ENCODE data around the gene CDS2. TPM values are rescaled to one million over a fixed set of nuclear protein-coding genes. Genes with fewer than 3 reads are reported as not detected.

The CDS2 gene
- total RNA-seq, 1 experiment from 2014 or later: 25.7 TPM

DNA sequence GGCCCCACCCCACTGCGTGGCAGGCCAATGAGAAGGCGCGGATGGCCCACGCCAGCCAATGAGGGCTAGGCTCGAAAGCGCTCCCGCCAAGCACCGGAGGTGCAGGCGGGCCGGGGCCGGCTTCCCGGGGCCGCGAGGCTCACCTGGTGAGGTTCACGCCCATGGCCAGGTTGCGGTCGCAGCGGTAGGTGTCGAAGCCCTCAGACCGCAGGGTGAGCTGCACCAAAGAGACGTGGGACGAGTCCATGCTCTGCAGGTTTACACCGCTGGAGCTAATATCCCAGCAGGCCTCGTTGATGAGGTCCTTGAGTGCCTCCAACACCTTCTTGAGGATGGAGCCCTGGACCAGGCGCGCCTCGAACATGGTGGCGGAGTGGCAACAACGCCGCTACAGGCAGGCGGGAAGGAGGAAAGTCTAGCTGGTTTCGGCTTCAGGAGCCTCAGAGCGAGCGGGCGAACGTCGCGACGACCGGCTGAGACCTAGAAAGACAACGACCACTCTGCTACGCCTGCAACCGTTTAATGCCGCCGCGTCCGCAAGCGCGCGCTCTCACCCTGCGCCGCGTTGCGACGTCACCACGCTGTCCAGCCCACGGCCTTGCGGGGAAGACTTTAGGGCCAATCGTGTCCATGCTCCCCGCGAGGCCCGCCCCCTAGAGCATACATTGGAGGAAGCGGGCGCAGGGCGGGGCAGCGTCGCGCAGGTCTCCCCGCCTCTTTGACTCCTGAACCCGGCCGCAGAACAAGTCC lies 7.2 kb upstream of the CDS2 start, which contains the start of gene PCNA:
TSS of gene PCNA (minus strand) at position 524 of the 750 bp plus-strand sequence. CDS start at position 364, 160 bp downstream.
- peak within 1 kb of the TSS; percentile 81 for H3K4me3 Mint-ChIP-seq (ENCODE audit: low read depth, unreplicated experiment)
- no peaks in the 10 kb centered on the region for H3K9me3 Mint-ChIP-seq (ENCODE audit: low read depth, unreplicated experiment)
- peak within 1 kb of the TSS; percentile 36 for H3K27ac Mint-ChIP-seq (ENCODE audit: unreplicated experiment)
- CTCF ChIA-PET: interaction anchor here (0.6 to 1.5 kb wide), 3 partner anchors 73 to 971 kb away, joined by 3 to 4 read pairs (median 4); no protein-coding TSS in a partner anchor
- no peak for TF ChIP-seq CTCF (IDR thresholded peaks at IDR 0.05; ENCODE audit: unreplicated experiment)
- H3K36me3 Mint-ChIP-seq (ENCODE audit: insufficient read depth, unreplicated experiment): peaks cover 21% of the 10 kb centered on the region
- intact Hi-C loops (cut with micrococcal nuclease; ENCODE audit: unreplicated experiment): no loop called here
- peak; percentile 91 for DNase-seq
- no peaks in the 10 kb centered on the region for H3K27me3 Mint-ChIP-seq (ENCODE audit: unreplicated experiment)
- H3K4me1 Mint-ChIP-seq (ENCODE audit: low read depth, unreplicated experiment): peaks cover 17% of the 10 kb centered on the region
- BruUV-seq (replicated peaks): no TSS peak

- TF ChIP-seq CTCF (IDR thresholded peaks at IDR 0.05; ENCODE audit: unreplicated experiment): no peak
- DNase-seq: no peak
- H3K4me1 Mint-ChIP-seq (ENCODE audit: low read depth, unreplicated experiment): peaks cover 17% of the 10 kb centered on the region
- peaks cover 20% of the 10 kb centered on the region for H3K36me3 Mint-ChIP-seq (ENCODE audit: insufficient read depth, unreplicated experiment)
- H3K9me3 Mint-ChIP-seq (ENCODE audit: low read depth, unreplicated experiment): no peaks in the 10 kb centered on the region
- BruUV-seq (replicated peaks): no TSS peak
- intact Hi-C loops (cut with micrococcal nuclease; ENCODE audit: unreplicated experiment): no loop called here
- CTCF ChIA-PET: interaction anchor here (1.5 kb wide), 1 partner anchor 72 kb away, joined by 4 read pairs; no protein-coding TSS in a partner anchor
- H3K27me3 Mint-ChIP-seq (ENCODE audit: unreplicated experiment): no peaks in the 10 kb centered on the region
- peak overlapping the region; percentile 36 for H3K27ac Mint-ChIP-seq (ENCODE audit: unreplicated experiment)
- H3K4me3 Mint-ChIP-seq (ENCODE audit: low read depth, unreplicated experiment): peak overlapping the region; percentile 81
Measured at GRCh38 chr20:5120185-5120476, 6.7 kb upstream of the CDS2 start.

DNA sequence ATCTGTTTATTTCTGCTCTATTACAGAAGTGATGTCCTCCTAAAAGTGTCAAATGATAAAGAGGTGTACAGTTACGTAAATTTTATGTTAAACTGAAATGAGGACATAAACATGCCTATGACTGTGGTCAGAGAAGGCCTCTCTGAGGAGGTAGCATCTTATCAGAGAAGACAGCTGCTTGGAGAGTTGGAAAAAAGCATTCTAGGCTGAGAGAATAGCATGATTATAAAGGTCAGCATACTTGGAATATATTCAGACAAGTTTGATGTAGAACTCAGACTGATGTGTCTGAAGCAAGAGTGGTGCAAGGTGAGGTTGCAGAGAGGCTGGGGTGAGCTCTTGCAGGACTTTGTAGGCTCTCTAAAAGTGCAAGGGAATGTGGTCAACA lies 3.9 kb upstream of the CDS2 start:
- no peak for DNase-seq
- Mint-ChIP-seq H3K36me3 (ENCODE audit: insufficient read depth, unreplicated experiment) (peaks cover 39% of the 10 kb centered on the region), H3K4me1 (ENCODE audit: low read depth, unreplicated experiment) (peaks cover 8% of the 10 kb centered on the region), H3K4me3 (ENCODE audit: low read depth, unreplicated experiment) (no peak overlapping the region), H3K27ac (ENCODE audit: unreplicated experiment) (no peak overlapping the region), H3K27me3 (ENCODE audit: unreplicated experiment) (no peaks in the 10 kb centered on the region), H3K9me3 (ENCODE audit: low read depth, unreplicated experiment) (no peaks in the 10 kb centered on the region)
- BruUV-seq (replicated peaks): no TSS peak
- intact Hi-C loops (cut with micrococcal nuclease; ENCODE audit: unreplicated experiment): no loop called here
- no peak for TF ChIP-seq CTCF (IDR thresholded peaks at IDR 0.05; ENCODE audit: unreplicated experiment)
- CTCF ChIA-PET: no interaction called here

DNA sequence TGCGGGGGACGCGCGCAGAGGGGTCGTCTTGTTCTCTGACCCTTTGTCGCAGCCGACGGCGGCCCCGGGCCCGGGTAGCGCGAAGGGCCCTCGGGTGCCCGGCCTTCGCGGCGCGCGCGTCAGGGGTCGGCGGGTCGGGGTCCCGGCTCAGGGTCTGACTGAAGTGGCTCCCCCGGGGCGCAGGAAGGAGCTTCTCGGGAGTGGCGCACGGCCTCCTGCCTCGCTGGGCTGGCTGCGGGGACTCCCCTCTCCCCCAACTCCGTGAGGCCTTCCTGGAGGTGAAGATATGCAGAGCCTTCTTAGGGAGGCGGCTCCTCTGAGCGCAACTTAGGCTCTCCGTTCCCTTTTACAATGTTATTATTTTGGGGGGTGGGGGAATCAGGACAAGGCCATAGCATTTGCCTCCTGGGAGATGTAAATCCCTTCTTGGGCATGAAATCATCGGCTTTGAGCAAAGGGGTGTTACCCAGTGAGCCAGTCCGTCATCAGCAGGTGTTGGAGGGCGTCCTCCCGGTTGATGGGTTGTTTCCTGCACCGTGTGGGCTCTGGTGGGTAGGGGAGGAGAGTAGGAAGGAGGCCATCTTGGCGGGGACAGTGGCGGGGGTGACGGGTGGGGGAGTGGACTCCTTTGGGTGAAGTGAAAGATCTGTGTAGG lies 523 bp downstream of the CDS2 start:
- CTCF ChIA-PET: interaction anchor here (0.6 to 1.9 kb wide), 4 partner anchors 8 to 853 kb away, joined by 3 to 47 read pairs (median 4); no protein-coding TSS in a partner anchor
- BruUV-seq (replicated peaks): no TSS peak
- Mint-ChIP-seq H3K9me3 (ENCODE audit: low read depth, unreplicated experiment) (no peaks in the 10 kb centered on the region), H3K27me3 (ENCODE audit: unreplicated experiment) (no peaks in the 10 kb centered on the region), H3K4me3 (ENCODE audit: low read depth, unreplicated experiment) (peak overlapping the region; percentile 85), H3K27ac (ENCODE audit: unreplicated experiment) (peak overlapping the region; percentile 59), H3K36me3 (ENCODE audit: insufficient read depth, unreplicated experiment) (peaks cover 22% of the 10 kb centered on the region), H3K4me1 (ENCODE audit: low read depth, unreplicated experiment) (peaks cover 11% of the 10 kb centered on the region)
- intact Hi-C loops (cut with micrococcal nuclease; ENCODE audit: unreplicated experiment): loop anchor here (2.0 kb wide), 1 partner anchor 65 kb away; no protein-coding TSS in a partner anchor
- no peak for TF ChIP-seq CTCF (IDR thresholded peaks at IDR 0.05; ENCODE audit: unreplicated experiment)
- DNase-seq: peak; percentile 45
